Astrocyte of the cerebellum (primary cell): ENCODE data around the gene ITGAE.
A peak's percentile ranks its signal among the peaks of the same experiment; 100 is the strongest.

Source experiments
- DNase-seq: peaks from one replicate; pipeline ENCODE4 v3.0.0-alpha.2; 2011; ENCODE audit warnings: low read depth
- H3K4me3 ChIP-seq: 2 replicates; pipeline ENCODE4 v1.5.1; 2011; ENCODE audit warnings: mild to moderate bottlenecking, low read depth, low read length, moderate library complexity
- CTCF ChIP-seq: IDR thresholded peaks from 2 replicates; pipeline ENCODE4 v1.5.1; 2012; ENCODE audit warnings: low read length, low read depth, moderate library complexity, mild to moderate bottlenecking; ENCODE audit errors: missing control alignments
- in situ Hi-C: cut with HindIII; loops from 2 replicates; pipeline ENCODE4 v1.10.0; 2017; ENCODE audit warnings: low sequenced_read_pairs

The ITGAE gene

GRCh38 chr17:3782751-3783150 lies 18.2 kb downstream of the ITGAE start:
- DNase-seq: no peak
- H3K4me3 ChIP-seq: no peak overlapping the region
- in situ Hi-C loops: no loop called here
- TF ChIP-seq CTCF: no peak

- no peak for TF ChIP-seq CTCF
- in situ Hi-C loops: no loop called here
- DNase-seq: no peak
- H3K4me3 ChIP-seq: no peak overlapping the region
Measured at GRCh38 chr17:3780986-3781385, 20.0 kb downstream of the ITGAE start.

- DNase-seq: no peak
- no peak for TF ChIP-seq CTCF
- no peak overlapping the region for H3K4me3 ChIP-seq
- in situ Hi-C loops: no loop called here
Measured at GRCh38 chr17:3777366-3778120, 23.4 kb downstream of the ITGAE start.

GRCh38 chr17:3773966-3774365 lies 27.0 kb downstream of the ITGAE start:
- TF ChIP-seq CTCF: no peak
- no peak for DNase-seq
- no peak overlapping the region for H3K4me3 ChIP-seq
- in situ Hi-C loops: no loop called here

GRCh38 chr17:3773511-3773910 lies 27.5 kb downstream of the ITGAE start:
- peak; percentile 6 for DNase-seq
- H3K4me3 ChIP-seq: no peak overlapping the region
- in situ Hi-C loops: no loop called here
- no peak for TF ChIP-seq CTCF

GRCh38 chr17:3772764-3773163 lies 28.2 kb downstream of the ITGAE start:
- in situ Hi-C loops: no loop called here
- no peak for TF ChIP-seq CTCF
- DNase-seq: no peak
- H3K4me3 ChIP-seq: no peak overlapping the region
